Stimulated activated CD8-positive, alpha-beta memory T cell treated with anti-CD3 and anti-CD28 coated beads, Interleukin-15, amount 100 ng/mL, for 1 hour (primary cell): ENCODE measurements around the gene CHCHD3.
"Not testable (repeated sequence)": the region's sequence is repeated elsewhere in the genome, so short reads cannot be mapped to it uniquely, and the experiment has no call there.

ENCODE experiments used
- DNase-seq: peaks from one replicate; pipeline ENCODE4 v3.0.0-alpha.2; 2020; ENCODE audit warnings: low read depth

The CHCHD3 gene

GRCh38 chr7:132947011-132947410, 134.9 kb downstream of the CHCHD3 start:
- no peak for DNase-seq

DNA sequence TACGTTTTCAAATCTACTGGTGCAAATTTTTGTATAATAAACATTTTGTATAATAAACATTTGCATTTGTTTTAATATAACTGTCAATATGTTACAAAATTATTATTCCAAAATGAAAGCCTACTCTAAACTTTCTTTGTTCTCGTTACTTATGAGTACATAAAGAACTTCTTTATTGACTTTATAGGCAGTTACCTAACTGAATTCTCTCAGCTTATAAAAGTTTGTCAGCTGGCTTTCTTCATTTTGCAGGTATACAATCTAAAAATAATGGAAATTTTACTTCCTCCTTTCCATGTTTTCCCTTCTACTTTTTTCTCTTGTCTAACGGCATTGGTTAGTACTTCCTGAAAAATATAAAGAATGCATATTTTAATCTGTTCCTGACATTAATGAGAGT, 137.1 kb downstream of the CHCHD3 start:
- DNase-seq, result no peak

DNA sequence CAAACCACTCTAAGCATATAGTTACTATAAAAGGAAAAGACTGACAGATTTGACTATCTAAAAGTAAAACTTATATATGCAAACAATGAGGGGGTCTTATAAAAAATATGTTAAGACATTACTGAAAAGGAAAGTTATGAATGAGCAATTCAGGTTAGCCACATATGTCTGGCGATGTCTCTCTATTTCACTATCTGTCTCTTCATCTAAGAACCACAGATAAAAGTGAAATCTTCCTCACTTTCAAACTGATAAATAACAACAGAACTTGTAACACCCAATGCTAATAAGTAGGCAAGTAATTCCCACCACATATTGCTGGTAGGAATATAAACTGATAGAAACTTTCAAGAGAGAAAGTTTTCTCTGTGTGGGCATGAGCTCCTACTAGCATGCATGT, 138.2 kb downstream of the CHCHD3 start:
- no peak for DNase-seq

GRCh38 chr7:132942701-132943100, 139.2 kb downstream of the CHCHD3 start:
- DNase-seq, result no peak

GRCh38 chr7:132941905-132942304, 140.0 kb downstream of the CHCHD3 start:
- no peak for DNase-seq

DNA sequence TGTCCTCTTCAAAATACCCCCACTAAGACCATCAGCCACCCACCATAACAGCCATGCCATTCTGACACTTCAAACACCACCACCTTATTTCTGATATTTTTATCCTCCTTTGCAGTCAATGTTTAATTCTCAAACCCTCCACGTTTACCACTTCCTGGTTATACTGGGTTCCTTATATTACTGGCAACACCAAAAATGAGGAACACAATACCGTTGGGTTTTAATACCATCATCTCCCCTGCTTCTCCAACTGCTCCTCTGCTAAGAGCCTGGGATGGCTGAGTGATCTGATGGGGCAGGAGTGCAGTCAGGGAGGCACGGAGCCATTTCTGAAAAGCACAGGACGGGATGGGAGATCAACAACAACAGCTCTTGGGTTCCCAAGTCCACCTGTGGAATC, 140.5 kb downstream of the CHCHD3 start:
- no peak for DNase-seq

DNA sequence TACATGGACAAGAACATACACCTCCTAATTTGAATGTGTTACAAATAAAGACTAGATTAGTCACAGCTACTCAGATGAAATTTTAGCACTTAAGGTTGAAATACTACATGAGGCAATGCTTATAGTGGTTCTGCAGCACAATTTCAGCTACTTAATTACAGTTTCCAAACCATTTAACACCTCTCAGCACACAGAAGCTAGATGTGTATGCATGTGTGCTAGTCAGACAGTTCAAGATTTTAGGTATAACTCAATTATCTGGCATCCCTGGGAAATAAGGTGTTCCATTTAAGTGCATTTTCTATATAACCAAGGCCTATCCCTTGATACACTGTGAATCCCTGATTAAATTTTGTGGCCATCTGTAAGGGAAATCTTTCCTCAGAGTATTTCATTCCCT, 141.8 kb downstream of the CHCHD3 start:
- no peak for DNase-seq

DNA sequence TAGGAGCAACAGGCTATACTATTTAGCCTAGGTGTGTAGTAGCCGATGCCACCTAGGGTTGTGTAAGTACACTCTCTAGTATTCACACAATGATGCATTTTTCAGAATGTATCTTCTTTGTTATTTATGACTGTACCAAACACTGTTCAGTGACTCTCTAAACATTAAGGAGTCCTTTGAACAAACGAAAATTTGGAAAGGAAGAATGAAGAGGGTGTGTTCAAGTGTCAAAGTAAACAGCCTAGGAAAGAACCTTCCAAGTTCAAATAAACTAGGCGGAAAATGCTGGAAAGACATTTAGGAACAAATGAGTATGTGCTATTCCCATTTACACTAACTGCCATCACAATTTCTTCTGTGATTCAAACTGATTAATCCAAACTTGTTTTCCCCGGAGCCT, 142.4 kb downstream of the CHCHD3 start:
- no peak for DNase-seq

- DNase-seq, result no peak
Measured at GRCh38 chr7:132937286-132937685, 144.6 kb downstream of the CHCHD3 start.

DNA sequence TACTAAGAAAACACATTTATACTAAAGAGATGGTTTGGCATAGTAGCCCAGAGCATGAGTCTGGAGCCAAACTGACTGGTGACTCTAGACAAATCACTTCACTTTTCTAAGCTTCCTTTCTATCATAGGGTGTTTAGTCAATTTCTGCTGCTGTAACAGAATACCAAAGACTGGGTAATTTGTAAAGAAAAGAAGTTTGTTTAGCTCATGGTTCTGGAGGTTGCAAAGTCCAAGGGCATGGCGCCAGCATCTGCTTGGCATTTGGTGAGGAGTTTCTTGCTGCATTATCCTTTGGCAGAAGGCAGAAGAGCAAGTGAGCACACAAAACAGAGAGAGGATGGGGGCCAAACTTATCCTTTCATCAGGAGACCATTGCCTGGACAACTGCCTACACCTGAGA, 146.3 kb downstream of the CHCHD3 start:
- DNase-seq, result no peak

DNA sequence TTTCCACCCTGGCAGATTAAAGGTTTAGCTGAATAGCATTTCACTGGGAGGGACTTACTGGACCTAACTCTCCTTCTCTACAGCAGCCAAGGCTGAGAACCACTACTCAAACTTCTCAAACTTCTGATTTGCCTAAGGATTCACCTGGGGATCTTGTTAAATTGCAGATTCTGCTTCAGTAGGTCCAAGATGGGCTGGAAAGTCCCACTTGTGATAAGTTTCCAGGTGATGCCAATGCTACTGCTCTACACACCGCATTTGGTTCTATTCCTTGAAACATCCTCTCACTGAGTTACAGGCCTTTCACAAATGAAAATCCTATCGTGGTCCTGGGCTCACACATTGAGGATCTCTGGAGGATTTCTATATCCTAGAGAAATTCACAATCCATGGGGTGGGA, 147.9 kb downstream of the CHCHD3 start:
- DNase-seq, result no peak

DNA sequence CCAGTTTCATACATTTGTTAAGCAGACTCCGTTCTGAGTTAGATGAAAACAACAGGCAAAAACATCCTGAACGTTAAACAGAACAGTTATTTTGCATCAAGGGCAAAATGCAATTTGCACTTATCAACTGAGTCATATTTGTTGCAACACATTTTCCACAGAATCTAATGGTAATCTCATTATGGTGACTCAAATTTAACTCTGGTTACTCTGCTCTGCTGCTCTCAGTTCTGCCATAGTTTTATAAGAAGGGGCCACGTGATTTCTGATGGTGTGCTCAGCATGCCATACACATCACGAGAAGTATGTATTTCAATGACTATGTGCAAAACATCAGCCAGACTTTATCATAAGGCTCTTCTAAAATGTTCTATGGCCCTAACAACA, 148.8 kb downstream of the CHCHD3 start:
- DNase-seq, result no peak

- no peak for DNase-seq
Measured at GRCh38 chr7:132932296-132933071, 149.4 kb downstream of the CHCHD3 start.

DNA sequence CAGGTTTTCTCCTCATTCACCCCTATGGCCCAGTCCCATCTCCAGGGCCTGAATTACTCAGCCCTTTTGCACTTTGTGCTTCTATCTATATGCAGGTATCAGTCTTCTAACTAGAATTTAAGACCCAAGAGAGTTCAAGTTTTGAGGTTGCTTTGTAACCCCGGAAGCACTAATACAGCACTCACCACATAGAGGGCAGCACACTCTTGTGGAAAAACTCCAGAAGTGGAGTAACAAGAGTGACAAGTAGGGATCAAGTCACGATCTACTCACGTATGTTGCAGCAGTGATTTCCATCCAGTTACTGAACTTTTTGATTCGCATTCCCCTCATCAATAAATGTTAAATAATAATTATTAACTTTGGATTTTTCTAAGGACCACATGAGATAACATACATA, 151.0 kb downstream of the CHCHD3 start:
- no peak for DNase-seq

DNA sequence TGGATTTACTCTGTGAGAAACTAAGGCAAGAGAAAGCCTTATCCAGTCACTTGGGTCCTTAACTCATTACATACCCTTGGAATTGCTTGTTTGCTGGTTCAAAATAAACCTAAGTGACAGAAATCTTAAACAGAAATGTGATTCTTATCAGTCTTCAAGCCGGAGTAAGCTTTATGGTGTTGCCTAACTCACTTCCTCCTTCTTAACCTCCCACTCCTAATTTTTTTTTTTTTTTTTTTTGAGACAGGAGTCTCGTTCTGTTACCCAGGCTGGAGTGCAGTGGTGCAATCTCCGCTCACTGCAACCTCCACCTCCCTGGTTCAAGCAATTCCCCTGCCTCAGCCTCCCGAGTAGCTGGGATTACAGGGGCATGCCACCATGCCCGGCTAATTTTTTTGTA, 151.9 kb downstream of the CHCHD3 start:
- DNase-seq, result not testable (repeated sequence)

DNA sequence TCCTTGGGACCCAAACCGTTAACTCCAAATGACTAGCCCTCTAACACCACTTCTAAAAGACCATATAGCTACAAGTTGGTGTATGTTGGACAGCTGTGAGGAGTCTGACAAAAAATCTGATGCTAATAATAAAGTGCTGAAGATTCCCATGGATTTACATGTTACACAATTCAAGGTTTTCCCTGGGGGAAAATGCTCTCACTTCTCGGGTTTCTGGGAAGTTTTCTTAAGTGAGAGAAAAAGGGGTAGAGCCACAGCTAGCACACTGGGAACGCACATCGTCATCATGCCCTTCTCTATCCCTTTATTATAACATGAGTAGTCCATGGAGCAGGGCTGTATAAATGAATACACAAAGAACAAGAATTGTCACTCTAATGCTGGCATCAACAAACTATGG, 162.1 kb downstream of the CHCHD3 start:
- no peak for DNase-seq

DNA sequence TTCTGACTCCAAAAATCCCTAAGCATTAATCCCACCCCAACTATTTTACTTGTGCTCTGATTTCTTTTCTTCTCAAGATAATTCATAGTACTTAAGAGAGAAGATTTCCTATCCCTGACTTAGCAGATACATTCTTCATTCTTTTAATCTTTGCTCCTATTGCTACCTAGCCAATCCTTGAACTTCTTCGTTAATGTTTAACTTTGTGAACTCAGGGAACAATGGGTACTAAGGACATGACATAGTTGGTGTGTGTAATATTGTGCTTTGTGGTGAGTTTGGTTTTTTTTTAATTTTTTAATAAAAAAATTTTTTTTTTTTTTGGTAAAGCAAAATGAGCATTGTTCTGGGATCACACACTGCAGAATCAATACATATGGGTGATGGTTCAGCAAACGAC, 166.2 kb downstream of the CHCHD3 start:
- no peak for DNase-seq

- DNase-seq, result no peak
Measured at GRCh38 chr7:132910657-132911056, 171.2 kb downstream of the CHCHD3 start.

- no peak for DNase-seq
Measured at GRCh38 chr7:132907380-132907940, 174.4 kb downstream of the CHCHD3 start.

- DNase-seq, result no peak
Measured at GRCh38 chr7:132906193-132906835, 175.6 kb downstream of the CHCHD3 start.

DNA sequence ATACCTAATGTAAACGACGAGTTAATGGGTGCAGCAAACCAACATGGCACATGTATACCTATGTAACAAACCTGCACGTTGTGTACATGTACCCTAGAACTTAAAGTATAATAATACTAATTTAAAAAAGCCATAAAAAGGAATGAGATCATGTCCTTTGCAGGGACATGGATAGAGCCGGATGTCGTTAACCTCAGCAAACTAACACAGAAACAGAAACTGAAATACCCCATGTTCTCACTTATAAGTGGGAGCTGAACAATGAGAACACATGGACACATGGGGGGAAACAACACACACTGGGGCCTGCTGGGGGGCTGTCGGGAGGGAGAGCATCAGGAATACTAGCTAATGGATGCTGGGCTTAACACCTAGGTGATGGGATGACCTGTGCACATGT, 176.8 kb downstream of the CHCHD3 start:
- not testable (repeated sequence) for DNase-seq

DNA sequence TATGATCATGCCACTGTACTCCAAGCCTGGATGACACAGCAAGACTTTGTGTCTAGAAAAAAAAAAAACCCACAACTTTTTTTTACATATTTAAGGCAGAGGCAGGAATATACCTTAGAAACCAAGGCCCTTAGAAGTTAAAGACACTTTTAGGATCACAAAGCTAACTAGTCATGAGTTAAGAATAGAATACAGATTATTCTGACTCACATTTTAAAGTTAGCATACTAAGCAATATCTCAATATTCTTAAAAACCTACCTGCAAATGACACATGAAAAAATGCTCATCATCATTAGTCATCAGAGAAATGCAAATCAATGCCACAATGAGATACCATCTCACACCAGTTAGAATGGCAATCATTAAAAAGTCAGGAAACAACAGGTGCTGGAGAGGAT, 177.7 kb downstream of the CHCHD3 start:
- no peak for DNase-seq

- not testable (repeated sequence) for DNase-seq
Measured at GRCh38 chr7:132902294-132902693, 179.6 kb downstream of the CHCHD3 start.

DNA sequence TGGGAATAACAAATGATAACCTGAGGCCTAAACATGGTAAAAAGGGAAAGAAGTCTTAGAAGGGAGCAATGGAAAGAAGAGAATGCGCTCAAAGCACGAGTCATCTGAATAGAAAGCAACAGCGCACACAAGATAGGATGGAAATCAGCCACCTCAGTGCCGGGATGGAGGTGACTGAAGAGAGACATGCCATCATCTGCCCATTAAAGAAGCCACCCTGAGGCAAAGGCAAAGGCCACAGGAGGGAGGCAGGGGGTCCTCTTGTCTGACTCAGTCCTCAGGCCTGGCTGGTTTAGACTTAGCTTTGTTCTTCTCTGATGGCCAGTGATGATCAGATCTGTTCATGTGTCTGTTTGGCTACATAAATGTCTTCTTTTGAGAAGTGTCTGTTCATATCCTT, 180.6 kb downstream of the CHCHD3 start:
- DNase-seq, result no peak
